HL-60 (cell line): Measurements from ENCODE around the gene SLC39A2.
"Not testable (repeated sequence)": the region's sequence is repeated elsewhere in the genome, so short reads cannot be mapped to it uniquely, and the experiment has no call there.

Source experiments
- DNase-seq, 2 experiments: peaks; one replicate each; pipeline ENCODE4 v3.0.0-alpha.2; 2010 to 2020; ENCODE audit warnings: low read depth in 1 of 2, low spot score in 1 of 2
- H3K27ac ChIP-seq: fragments of 250-450 bp; sonication (Bioruptor Pico); replicated peaks from 2 replicates; pipeline ENCODE4 v1.5.1; 2020; ENCODE audit warnings: mild to moderate bottlenecking, moderate library complexity
- H3K27me3 ChIP-seq: fragments of 250-450 bp; sonication (Bioruptor Pico); 2 replicates; pipeline ENCODE4 v1.5.1; 2021; ENCODE audit warnings: mild to moderate bottlenecking, moderate library complexity; ENCODE audit not compliant: insufficient read depth, poor library complexity, severe bottlenecking
- H3K4me3 ChIP-seq: replicated peaks from 2 replicates; pipeline ENCODE4 v1.5.1; 2011; ENCODE audit warnings: mild to moderate bottlenecking, control low read depth, low read length; ENCODE audit not compliant: insufficient read depth
- CTCF ChIP-seq: IDR thresholded peaks from one replicate; pipeline ENCODE4 v1.5.1; 2011; ENCODE audit warnings: low read length, control low read depth, inconsistent platforms; ENCODE audit not compliant: insufficient read depth
- GABPA ChIP-seq: IDR thresholded peaks from 2 replicates; pipeline ENCODE4 v1.6.1; 2012; ENCODE audit warnings: low read depth
- POLR2AphosphoS5 ChIP-seq: IDR thresholded peaks from 2 replicates; pipeline ENCODE4 v1.6.1; 2012; ENCODE audit warnings: low read depth
- REST ChIP-seq: IDR thresholded peaks from 2 replicates; pipeline ENCODE4 v1.6.1; 2012; ENCODE audit warnings: low read depth; ENCODE audit not compliant: insufficient replicate concordance
- SPI1 ChIP-seq: IDR thresholded peaks from 2 replicates; pipeline ENCODE4 v1.6.1; 2012; ENCODE audit warnings: low read depth, mild to moderate bottlenecking, borderline replicate concordance
- long read RNA-seq: library from polyadenylated mRNA; unstranded; transcript quantifications from one replicate; pipeline ENCODE4 v2.0.0, GENCODE V29; 2020

SLC39A2 gene
- long read RNA-seq = 0 reads

GRCh38 chr14:20998674-20999366, at the start of gene SLC39A2:
Gene SLC39A2 (plus strand): TSS chr14:20999293. CDS start chr14:20999447, 154 bp downstream.
- Histone ChIP-seq H3K27ac (no peak within 1 kb of the TSS), H3K4me3 (no peak within 1 kb of the TSS), H3K27me3 (no peaks in the 10 kb centered on the region)
- TF ChIP-seq GABPA = no peak
- no peak for TF ChIP-seq REST
- no peak for TF ChIP-seq SPI1
- TF ChIP-seq POLR2AphosphoS5 = no peak
- no peak for TF ChIP-seq CTCF
- no peak for DNase-seq

GRCh38 chr14:20954736-20955537, 44.2 kb upstream of the SLC39A2 start, which contains the start of gene RNASE2:
Gene RNASE2 (plus strand): TSS chr14:20955487. CDS start chr14:20955772, 285 bp downstream.
- not testable (repeated sequence) for H3K27me3 ChIP-seq
- peak; percentile 78 to 93 for DNase-seq
- peak; percentile 11 for TF ChIP-seq REST
- TF ChIP-seq POLR2AphosphoS5 = peak; percentile 71; the same call in 1 of the 2 replicates
- 0 out of 2 replicates have a peak, but pooled peaks have one; percentile 8 for TF ChIP-seq GABPA
- Histone ChIP-seq H3K27ac (peak within 1 kb of the TSS; percentile 92), H3K4me3 (peak within 1 kb of the TSS; percentile 43)

- H3K4me3 ChIP-seq = peak overlapping the region; percentile 43
- H3K27ac ChIP-seq = peak overlapping the region; percentile 92
- peak; percentile 40 for TF ChIP-seq POLR2AphosphoS5
- TF ChIP-seq SPI1 = peak; percentile 60
- TF ChIP-seq GABPA = 0 out of 2 replicates have a peak, but pooled peaks have one; percentile 0
- H3K27me3 ChIP-seq = not testable (repeated sequence)
- peak in 1 of 2 experiments; percentile 93 for DNase-seq
These were observed 43.6 kb upstream of the SLC39A2 start for GRCh38 chr14:20955538-20955873.

- Histone ChIP-seq H3K27ac (peak overlapping the region; percentile 92), H3K27me3 (no peaks in the 10 kb centered on the region), H3K4me3 (no peak overlapping the region)
- peak in 1 of 2 experiments; percentile 24 for DNase-seq
- TF ChIP-seq SPI1 (no peak), GABPA (no peak), CTCF (no peak), POLR2AphosphoS5 (no peak), REST (no peak)
These were observed 42.6 kb upstream of the SLC39A2 start for GRCh38 chr14:20956376-20956976.

- H3K27me3 ChIP-seq, H3K4me3 ChIP-seq: not testable (repeated sequence)
- peak overlapping the region; percentile 82 for H3K27ac ChIP-seq
- DNase-seq = peak; percentile 61 to 91
These were observed 40.1 kb upstream of the SLC39A2 start for GRCh38 chr14:20958946-20959345.
